ENCODE results near the gene FBN3. TPM values are rescaled to one million over a fixed set of nuclear protein-coding genes. Genes with fewer than 3 reads are reported as not detected.

FBN3 gene
- total and polyA plus RNA-seq, 3 experiments from 2014 or later, result not detected

GRCh38 chr19:8132858-8133458 lies 16.4 kb downstream of the FBN3 start:
- Mint-ChIP-seq H3K36me3 (no peaks in the 10 kb centered on the region), H3K27ac (no peak overlapping the region), H3K27me3 (peaks cover 4 to 7% of the 10 kb centered on the region in 2 donors), H3K4me3 (no peak overlapping the region), H3K9me3 (no peaks in the 10 kb centered on the region), H3K4me1 (no peaks in the 10 kb centered on the region)
- H3K4me3 ChIP-seq (ENCODE audit: low read length), result no peak overlapping the region
- DNase-seq, result no peak
- H3K27ac ChIP-seq (ENCODE audit: low read depth, low read length), result no peak overlapping the region
- H3K36me3 ChIP-seq (ENCODE audit: insufficient read depth, low read length), result no peaks in the 10 kb centered on the region
- no peaks in the 10 kb centered on the region for H3K27me3 ChIP-seq (ENCODE audit: insufficient read depth, low read length, poor library complexity, severe bottlenecking)
- ChIA-PET CTCF (no interaction called here), POLR2A (no interaction called here)
- H3K9me3 ChIP-seq (ENCODE audit: low read length), result no peaks in the 10 kb centered on the region
- no peaks in the 10 kb centered on the region for H3K4me1 ChIP-seq (ENCODE audit: insufficient read depth, low read length)

- H3K4me3 Mint-ChIP-seq, result no peak overlapping the region
- Histone ChIP-seq H3K27ac (ENCODE audit: low read depth, low read length) (no peak overlapping the region), H3K4me3 (ENCODE audit: low read length) (no peak overlapping the region), H3K4me1 (ENCODE audit: insufficient read depth, low read length) (no peaks in the 10 kb centered on the region), H3K36me3 (ENCODE audit: insufficient read depth, low read length) (no peaks in the 10 kb centered on the region), H3K27me3 (ENCODE audit: insufficient read depth, low read length, poor library complexity, severe bottlenecking) (no peaks in the 10 kb centered on the region), H3K9me3 (ENCODE audit: low read length) (no peaks in the 10 kb centered on the region)
- H3K27me3 Mint-ChIP-seq, result peaks cover 4 to 7% of the 10 kb centered on the region in 2 donors
- CTCF ChIA-PET, result no interaction called here
- no peaks in the 10 kb centered on the region for H3K9me3 Mint-ChIP-seq
- POLR2A ChIA-PET, result no interaction called here
- H3K36me3 Mint-ChIP-seq, result no peaks in the 10 kb centered on the region
- no peak overlapping the region for H3K27ac Mint-ChIP-seq
- no peaks in the 10 kb centered on the region for H3K4me1 Mint-ChIP-seq
- DNase-seq, result no peak
Measured at GRCh38 chr19:8131517-8131916, 17.9 kb downstream of the FBN3 start.

GRCh38 chr19:8129061-8129618 lies 20.3 kb downstream of the FBN3 start:
- Mint-ChIP-seq H3K27me3 (peaks cover 4 to 8% of the 10 kb centered on the region in 2 donors), H3K36me3 (no peaks in the 10 kb centered on the region), H3K27ac (no peak overlapping the region), H3K4me3 (no peak overlapping the region), H3K4me1 (no peaks in the 10 kb centered on the region), H3K9me3 (no peaks in the 10 kb centered on the region)
- no peaks in the 10 kb centered on the region for H3K27me3 ChIP-seq (ENCODE audit: insufficient read depth, low read length, poor library complexity, severe bottlenecking)
- H3K9me3 ChIP-seq (ENCODE audit: low read length), result no peaks in the 10 kb centered on the region
- ChIA-PET CTCF (no interaction called here), POLR2A (no interaction called here)
- DNase-seq, result no peak
- no peak overlapping the region for H3K27ac ChIP-seq (ENCODE audit: low read depth, low read length)
- H3K36me3 ChIP-seq (ENCODE audit: insufficient read depth, low read length), result no peaks in the 10 kb centered on the region
- no peaks in the 10 kb centered on the region for H3K4me1 ChIP-seq (ENCODE audit: insufficient read depth, low read length)
- no peak overlapping the region for H3K4me3 ChIP-seq (ENCODE audit: low read length)

DNA sequence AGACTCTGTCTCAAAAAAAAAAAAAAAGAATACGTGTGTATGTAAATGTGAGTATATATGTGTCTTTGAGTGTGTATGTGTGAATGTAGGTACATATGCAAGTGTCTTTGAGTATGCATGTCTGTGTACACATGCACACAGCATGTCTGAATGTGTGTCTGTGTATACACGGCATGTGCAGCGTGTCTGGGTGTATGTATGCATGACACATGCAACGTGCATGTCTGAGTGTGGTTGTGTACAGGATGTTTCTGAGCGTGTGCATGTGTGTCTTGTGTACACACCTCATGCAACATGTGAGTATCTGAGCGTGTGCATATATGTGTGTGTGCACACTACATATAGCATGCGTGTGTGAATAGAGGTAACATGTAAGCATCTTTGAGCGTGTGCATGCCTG lies 20.8 kb downstream of the FBN3 start:
- H3K27me3 ChIP-seq (ENCODE audit: insufficient read depth, low read length, poor library complexity, severe bottlenecking), result no peaks in the 10 kb centered on the region
- no peaks in the 10 kb centered on the region for H3K36me3 ChIP-seq (ENCODE audit: insufficient read depth, low read length)
- Mint-ChIP-seq H3K27ac (no peak overlapping the region), H3K36me3 (no peaks in the 10 kb centered on the region), H3K9me3 (no peaks in the 10 kb centered on the region), H3K4me3 (no peak overlapping the region), H3K27me3 (peaks cover 6 to 12% of the 10 kb centered on the region in 2 donors), H3K4me1 (no peaks in the 10 kb centered on the region)
- no peak overlapping the region for H3K27ac ChIP-seq (ENCODE audit: low read depth, low read length)
- no peaks in the 10 kb centered on the region for H3K4me1 ChIP-seq (ENCODE audit: insufficient read depth, low read length)
- no peak for DNase-seq
- no peaks in the 10 kb centered on the region for H3K9me3 ChIP-seq (ENCODE audit: low read length)
- POLR2A ChIA-PET, result no interaction called here
- CTCF ChIA-PET, result interaction anchor here (0.6 kb wide), 1 partner anchor 125 kb away, joined by 4 read pairs; no protein-coding TSS in a partner anchor
- no peak overlapping the region for H3K4me3 ChIP-seq (ENCODE audit: low read length)

DNA sequence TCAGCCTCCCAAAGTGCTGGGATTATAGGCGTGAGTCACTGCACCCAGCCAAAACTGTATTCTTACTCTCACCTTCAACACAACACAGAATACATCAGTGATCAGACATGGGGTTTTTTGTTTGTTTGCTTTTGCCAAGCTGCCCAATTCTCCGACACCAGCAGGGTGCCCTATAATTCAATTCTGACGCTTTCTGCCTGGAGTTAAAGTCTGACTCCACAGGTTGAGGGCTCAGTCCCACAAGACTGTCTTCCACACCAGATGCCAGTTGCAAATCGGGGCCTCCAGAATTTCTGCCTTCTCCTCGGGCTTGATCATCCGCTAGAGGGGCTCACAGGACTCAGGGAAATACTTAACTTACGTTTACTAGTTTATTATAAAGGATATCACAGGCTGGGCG lies 22.1 kb downstream of the FBN3 start:
- Mint-ChIP-seq H3K9me3 (no peaks in the 10 kb centered on the region), H3K27ac (peak overlapping the region in 1 of 8 donors; percentile 47), H3K4me1 (no peaks in the 10 kb centered on the region), H3K4me3 (no peak overlapping the region), H3K27me3 (peaks cover 6 to 12% of the 10 kb centered on the region in 2 donors), H3K36me3 (no peaks in the 10 kb centered on the region)
- Histone ChIP-seq H3K27ac (ENCODE audit: low read depth, low read length) (no peak overlapping the region), H3K4me3 (ENCODE audit: low read length) (no peak overlapping the region), H3K36me3 (ENCODE audit: insufficient read depth, low read length) (no peaks in the 10 kb centered on the region), H3K27me3 (ENCODE audit: insufficient read depth, low read length, poor library complexity, severe bottlenecking) (no peaks in the 10 kb centered on the region), H3K9me3 (ENCODE audit: low read length) (no peaks in the 10 kb centered on the region), H3K4me1 (ENCODE audit: insufficient read depth, low read length) (no peaks in the 10 kb centered on the region)
- CTCF ChIA-PET, result no interaction called here
- DNase-seq, result no peak
- POLR2A ChIA-PET, result no interaction called here

DNA sequence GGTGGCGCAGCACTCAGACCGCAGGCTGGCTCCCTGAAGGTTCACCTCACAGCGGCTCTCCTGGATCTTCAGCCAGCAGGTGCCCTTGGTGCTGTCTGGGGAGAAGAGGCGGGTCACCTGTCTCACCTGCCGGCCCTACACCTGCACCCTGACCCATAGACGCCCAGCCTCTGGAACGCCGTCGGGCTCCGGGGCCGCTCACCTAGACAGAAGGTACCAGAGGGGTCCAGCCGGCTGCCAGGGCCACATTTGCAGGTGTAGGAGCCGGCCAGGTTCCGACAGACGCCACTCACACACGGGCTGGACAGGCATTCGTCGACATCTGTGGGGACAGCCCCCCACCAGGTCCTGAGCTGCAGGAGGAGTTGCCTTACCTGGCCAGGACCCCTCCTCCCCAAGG lies 22.9 kb downstream of the FBN3 start:
- no peak overlapping the region for H3K27ac Mint-ChIP-seq
- no peaks in the 10 kb centered on the region for H3K9me3 ChIP-seq (ENCODE audit: low read length)
- H3K4me1 ChIP-seq (ENCODE audit: insufficient read depth, low read length), result no peaks in the 10 kb centered on the region
- H3K4me3 ChIP-seq (ENCODE audit: low read length), result no peak overlapping the region
- POLR2A ChIA-PET, result no interaction called here
- H3K36me3 ChIP-seq (ENCODE audit: insufficient read depth, low read length), result no peaks in the 10 kb centered on the region
- no peaks in the 10 kb centered on the region for H3K9me3 Mint-ChIP-seq
- H3K27me3 ChIP-seq (ENCODE audit: insufficient read depth, low read length, poor library complexity, severe bottlenecking), result no peaks in the 10 kb centered on the region
- H3K27me3 Mint-ChIP-seq, result peaks cover 6 to 9% of the 10 kb centered on the region in 2 donors
- H3K36me3 Mint-ChIP-seq, result no peaks in the 10 kb centered on the region
- no peak for DNase-seq
- no peak overlapping the region for H3K4me3 Mint-ChIP-seq
- H3K27ac ChIP-seq (ENCODE audit: low read depth, low read length), result no peak overlapping the region
- CTCF ChIA-PET, result no interaction called here
- no peaks in the 10 kb centered on the region for H3K4me1 Mint-ChIP-seq

DNA sequence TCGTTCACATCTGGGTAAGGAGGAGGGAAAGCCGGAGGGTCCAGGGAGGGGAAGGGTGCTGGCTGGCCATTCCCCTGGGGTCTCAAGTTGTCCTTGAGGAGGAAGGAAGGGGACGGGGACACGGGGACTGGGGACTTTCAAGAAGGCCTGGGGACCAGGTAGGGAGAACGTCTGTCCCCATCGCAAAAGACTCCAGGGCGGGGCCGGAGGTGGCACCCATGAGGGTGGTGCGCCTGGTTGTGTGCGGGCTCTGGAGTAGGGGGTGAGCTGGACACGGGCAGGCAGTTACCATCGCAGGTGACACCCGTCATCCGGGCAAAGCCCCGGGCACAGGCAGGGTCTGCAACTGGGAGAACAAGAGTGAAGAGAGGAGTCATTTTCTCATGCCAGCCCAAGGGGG lies 23.4 kb downstream of the FBN3 start:
- CTCF ChIA-PET, result no interaction called here
- Mint-ChIP-seq H3K9me3 (no peaks in the 10 kb centered on the region), H3K4me1 (no peaks in the 10 kb centered on the region), H3K27ac (no peak overlapping the region), H3K27me3 (peaks cover 6 to 9% of the 10 kb centered on the region in 2 donors), H3K36me3 (no peaks in the 10 kb centered on the region), H3K4me3 (no peak overlapping the region)
- Histone ChIP-seq H3K4me3 (ENCODE audit: low read length) (no peak overlapping the region), H3K27ac (ENCODE audit: low read depth, low read length) (no peak overlapping the region), H3K27me3 (ENCODE audit: insufficient read depth, low read length, poor library complexity, severe bottlenecking) (no peaks in the 10 kb centered on the region), H3K9me3 (ENCODE audit: low read length) (no peaks in the 10 kb centered on the region), H3K36me3 (ENCODE audit: insufficient read depth, low read length) (no peaks in the 10 kb centered on the region), H3K4me1 (ENCODE audit: insufficient read depth, low read length) (no peaks in the 10 kb centered on the region)
- POLR2A ChIA-PET, result no interaction called here
- no peak for DNase-seq

- H3K4me1 ChIP-seq (ENCODE audit: insufficient read depth, low read length), result no peaks in the 10 kb centered on the region
- no peak for DNase-seq
- Mint-ChIP-seq H3K27ac (no peak overlapping the region), H3K4me1 (no peaks in the 10 kb centered on the region), H3K36me3 (no peaks in the 10 kb centered on the region), H3K27me3 (peaks cover 2 to 8% of the 10 kb centered on the region in 2 donors), H3K4me3 (no peak overlapping the region), H3K9me3 (no peaks in the 10 kb centered on the region)
- H3K27ac ChIP-seq (ENCODE audit: low read depth, low read length), result no peak overlapping the region
- H3K27me3 ChIP-seq (ENCODE audit: insufficient read depth, low read length, poor library complexity, severe bottlenecking), result no peaks in the 10 kb centered on the region
- H3K4me3 ChIP-seq (ENCODE audit: low read length), result no peak overlapping the region
- CTCF ChIA-PET, result no interaction called here
- H3K36me3 ChIP-seq (ENCODE audit: insufficient read depth, low read length), result no peaks in the 10 kb centered on the region
- POLR2A ChIA-PET, result no interaction called here
- H3K9me3 ChIP-seq (ENCODE audit: low read length), result no peaks in the 10 kb centered on the region
Measured at GRCh38 chr19:8123683-8124082, 25.7 kb downstream of the FBN3 start.
